GM18511 (cell line): ENCODE measurements around the gene PDCD2.
A peak's percentile ranks its signal among the peaks of the same experiment; 100 is the strongest.
"Not testable (repeated sequence)": the region's sequence is repeated elsewhere in the genome, so short reads cannot be mapped to it uniquely, and the experiment has no call there.

Experiments used
- ATAC-seq: cut with Tn5 transposase; IDR thresholded peaks from one replicate; pipeline ENCODE4 v1.9.1; 2021; ENCODE audit warnings: mild to moderate bottlenecking, moderate library complexity; ENCODE audit not compliant: unreplicated experiment

PDCD2 gene, protein sequence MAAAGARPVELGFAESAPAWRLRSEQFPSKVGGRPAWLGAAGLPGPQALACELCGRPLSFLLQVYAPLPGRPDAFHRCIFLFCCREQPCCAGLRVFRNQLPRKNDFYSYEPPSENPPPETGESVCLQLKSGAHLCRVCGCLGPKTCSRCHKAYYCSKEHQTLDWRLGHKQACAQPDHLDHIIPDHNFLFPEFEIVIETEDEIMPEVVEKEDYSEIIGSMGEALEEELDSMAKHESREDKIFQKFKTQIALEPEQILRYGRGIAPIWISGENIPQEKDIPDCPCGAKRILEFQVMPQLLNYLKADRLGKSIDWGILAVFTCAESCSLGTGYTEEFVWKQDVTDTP

GRCh38 chr6:170584181-170584953, at the start of gene PDCD2:
Gene PDCD2 (minus strand): TSS chr6:170584637. CDS start chr6:170584581, 56 bp downstream.
- peak; percentile 96 for ATAC-seq

DNA sequence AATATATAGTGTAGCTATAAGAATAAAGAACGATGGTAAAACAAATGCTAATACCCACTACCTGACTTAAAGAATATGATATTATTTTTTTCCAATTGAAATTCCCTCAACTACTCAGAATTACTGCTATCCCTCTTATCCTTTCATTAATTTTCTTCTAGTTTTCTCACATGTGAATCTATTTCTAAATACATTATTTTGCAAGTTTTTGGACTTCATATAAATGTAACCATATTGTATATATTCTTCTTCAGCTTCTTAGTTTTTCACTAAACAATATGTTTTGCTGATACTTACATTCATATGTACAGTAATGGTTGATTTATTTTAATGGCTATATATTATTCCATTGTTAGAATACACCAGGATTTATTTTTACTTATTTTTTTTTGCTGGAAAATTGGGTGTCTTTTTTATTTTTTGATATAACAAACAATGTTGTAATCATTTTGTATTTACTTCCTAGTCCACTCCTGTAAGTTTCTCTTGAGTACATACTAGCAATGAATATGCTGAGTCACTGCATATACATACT, 31.6 kb upstream of the PDCD2 start:
- not testable (repeated sequence) for ATAC-seq

- peak; percentile 85 for ATAC-seq
Observed at GRCh38 chr6:170612256-170612804, 27.9 kb upstream of the PDCD2 start.

DNA sequence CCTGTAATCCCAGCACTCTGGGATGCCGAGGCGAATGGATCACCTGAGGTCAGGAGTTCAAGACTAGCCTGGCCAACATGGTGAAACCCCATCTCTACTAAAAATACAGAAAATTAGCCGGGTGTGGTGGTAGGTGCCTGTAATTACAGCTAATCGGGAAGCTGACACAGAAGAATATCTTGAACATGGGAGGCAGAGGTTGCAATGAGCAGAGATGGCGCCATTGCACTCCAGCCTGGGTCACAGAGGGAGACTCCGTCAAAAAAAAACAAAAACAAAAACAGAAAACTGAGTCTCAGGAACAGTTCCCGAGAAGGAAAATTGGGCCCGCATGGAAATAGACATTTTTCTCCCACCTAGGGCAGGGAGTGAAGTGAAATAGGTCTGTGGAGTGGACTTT, 24.8 kb upstream of the PDCD2 start:
- ATAC-seq, result not testable (repeated sequence)

GRCh38 chr6:170605574-170606259, 21.3 kb upstream of the PDCD2 start:
- no peak for ATAC-seq

- no peak for ATAC-seq
Observed at GRCh38 chr6:170597278-170597677, 12.8 kb upstream of the PDCD2 start.

- no peak for ATAC-seq
Observed at GRCh38 chr6:170596426-170596825, 12.0 kb upstream of the PDCD2 start.

GRCh38 chr6:170590725-170591124, 6.3 kb upstream of the PDCD2 start:
- no peak for ATAC-seq

GRCh38 chr6:170584954-170585498, 589 bp upstream of the PDCD2 start:
- peak; percentile 46 for ATAC-seq

DNA sequence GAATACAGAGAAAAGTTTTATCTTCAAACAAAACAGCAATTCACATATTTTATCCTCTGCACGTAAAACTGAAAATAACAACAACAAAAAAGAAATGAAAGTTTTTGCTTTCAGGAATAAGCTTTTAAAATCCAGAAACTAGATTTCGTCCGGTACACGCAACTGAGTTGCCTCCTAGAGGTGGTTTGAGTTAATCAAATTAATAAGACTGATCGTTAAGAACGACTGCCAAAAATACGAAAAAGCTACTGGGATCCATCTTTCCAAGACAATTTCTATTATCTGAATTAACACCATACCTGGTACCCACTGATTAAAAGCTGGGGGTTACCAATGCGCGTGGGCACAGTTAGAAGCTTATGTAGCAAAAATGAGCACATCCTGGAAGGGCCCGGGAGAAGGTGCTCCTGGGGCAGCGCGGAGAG, 669 bp downstream of the PDCD2 start:
- ATAC-seq, result peak; percentile 3

- no peak for ATAC-seq
Observed at GRCh38 chr6:170578909-170579308, 5.5 kb downstream of the PDCD2 start.

- no peak for ATAC-seq
Observed at GRCh38 chr6:170575250-170575649, 9.2 kb downstream of the PDCD2 start.

DNA sequence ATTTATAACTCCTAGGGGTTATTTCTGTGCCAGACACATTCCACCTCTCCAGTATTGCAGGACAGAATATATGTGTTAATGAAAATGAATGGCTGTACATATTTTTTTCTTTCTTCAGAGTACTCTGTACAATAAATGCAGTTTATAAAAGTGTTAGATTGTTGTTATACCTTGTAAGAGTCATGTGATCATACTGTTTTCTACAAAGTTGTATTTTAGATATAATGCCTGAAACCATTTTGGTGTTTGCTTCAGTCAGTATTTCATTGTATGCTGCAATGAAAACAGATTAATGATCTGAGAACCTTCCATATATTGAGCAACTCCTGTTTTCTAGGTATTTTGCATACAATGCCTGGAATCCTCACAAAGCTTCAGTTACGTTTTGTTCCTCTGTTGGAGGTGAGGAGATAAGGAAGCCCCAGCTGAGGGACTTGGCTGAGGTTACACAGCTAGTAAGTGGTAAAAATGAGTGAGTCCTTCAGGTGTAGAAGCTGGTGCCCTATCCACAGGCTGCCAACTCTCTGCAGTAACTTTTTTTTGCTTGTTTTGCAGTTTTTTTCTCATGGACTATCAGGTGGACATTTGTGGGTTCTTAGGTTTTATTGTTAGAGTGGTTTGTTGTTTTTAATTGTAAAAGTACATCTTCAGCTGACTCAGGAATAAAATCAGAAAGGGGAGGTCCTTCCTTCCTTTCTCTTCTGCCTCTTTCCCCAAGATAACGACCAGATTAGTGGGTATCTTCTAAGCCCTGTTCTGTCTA, 11.6 kb downstream of the PDCD2 start:
- no peak for ATAC-seq

DNA sequence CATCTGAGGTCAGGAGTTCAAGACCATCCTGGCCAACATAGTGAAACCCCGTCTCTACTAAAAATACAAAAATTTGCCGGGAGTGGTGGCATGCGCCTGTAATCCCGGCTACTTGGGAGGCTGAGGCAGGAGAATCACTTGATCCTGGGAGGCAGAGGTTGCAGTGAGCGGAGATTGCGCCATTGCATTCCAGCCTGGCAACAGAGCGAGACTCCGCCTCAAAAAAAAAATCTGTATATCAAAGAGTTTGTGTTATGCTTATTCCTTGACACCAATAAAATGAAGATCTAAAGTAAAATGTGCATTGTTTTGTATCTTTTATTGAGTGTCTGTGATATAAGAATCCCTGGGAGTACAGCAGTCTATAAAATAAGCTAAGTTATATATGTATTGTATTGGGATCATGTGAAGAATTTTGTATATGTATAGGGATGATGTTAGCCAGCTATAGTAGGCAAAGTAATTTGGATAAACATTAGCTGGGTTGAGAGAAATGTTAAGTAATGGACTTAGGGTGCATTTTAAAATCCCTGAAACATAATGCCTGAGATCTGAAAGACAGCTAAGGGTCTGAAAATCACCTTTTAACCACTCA, 19.4 kb downstream of the PDCD2 start:
- ATAC-seq, result no peak

- no peak for ATAC-seq
Observed at GRCh38 chr6:170561555-170561954, 22.9 kb downstream of the PDCD2 start.

DNA sequence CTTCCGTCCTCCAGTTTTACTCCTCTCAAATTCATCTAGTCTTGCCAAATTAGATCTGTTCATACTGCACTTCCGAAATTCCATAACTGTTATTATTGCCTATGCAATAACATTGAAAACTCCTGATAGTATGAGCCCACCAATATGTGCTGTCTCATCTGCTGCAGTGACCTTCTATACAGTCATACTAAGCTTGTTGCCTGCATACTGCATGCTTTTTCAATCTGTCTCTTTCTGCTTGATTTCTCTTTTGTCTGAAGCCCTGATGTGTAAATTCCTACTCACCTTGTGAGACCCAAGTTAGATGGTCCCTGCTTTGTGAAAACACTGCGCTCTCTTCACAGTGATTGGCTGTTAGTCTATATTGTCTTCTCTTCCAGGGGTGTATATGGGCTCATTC, 29.1 kb downstream of the PDCD2 start:
- ATAC-seq, result no peak

DNA sequence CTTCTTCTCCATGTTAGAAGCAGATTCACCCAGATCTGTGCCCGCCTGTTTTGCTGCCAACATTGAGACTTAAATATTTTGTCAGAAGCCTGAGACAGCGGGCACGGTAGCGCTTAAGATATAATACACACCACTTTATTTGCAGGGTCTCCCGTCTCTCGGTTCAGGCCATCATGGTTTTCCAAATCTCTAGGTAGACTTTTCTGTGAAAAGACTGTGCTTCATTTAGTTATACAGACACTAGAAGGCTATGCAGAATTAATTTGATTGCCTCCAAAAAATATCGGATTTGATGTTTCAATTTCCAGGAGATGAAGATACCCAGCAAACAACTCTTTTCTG, 29.7 kb downstream of the PDCD2 start:
- no peak for ATAC-seq

- ATAC-seq, result peak; percentile 96
Observed at GRCh38 chr6:170554013-170554795, 30.2 kb downstream of the PDCD2 start, which contains the start of gene TBP. Gene TBP (plus strand): TSS chr6:170554369. CDS start chr6:170557030, 2,661 bp downstream.

DNA sequence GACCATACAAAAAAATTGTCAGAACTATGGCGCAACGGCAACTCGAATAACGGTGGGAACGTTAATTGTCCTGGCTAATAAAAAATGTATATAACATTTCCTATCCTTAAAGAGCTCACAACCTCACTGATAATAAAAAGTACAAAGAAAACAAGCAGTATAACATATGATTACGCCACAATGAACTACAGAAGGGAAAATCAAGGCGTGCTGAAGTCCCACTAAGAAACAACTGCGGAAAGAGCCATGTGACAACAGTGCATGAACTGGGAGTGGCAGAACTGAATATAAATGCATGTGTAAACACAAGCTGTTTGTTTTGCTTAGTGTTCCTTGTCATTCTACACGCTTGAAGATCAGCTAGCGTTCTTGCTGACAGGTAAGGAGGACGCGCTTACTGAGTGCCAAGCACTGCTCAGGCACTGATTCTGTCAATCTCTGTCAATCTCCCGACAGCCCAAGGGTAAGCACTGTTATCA, 30.9 kb downstream of the PDCD2 start:
- peak; percentile 46 for ATAC-seq
